Naive B cell (primary cell): ENCODE results near the gene MDFI. TPM values are rescaled to one million over a fixed set of nuclear protein-coding genes. Genes with fewer than 3 reads are reported as not detected.
A peak's percentile ranks its signal among the peaks of the same experiment; 100 is the strongest.

Experiments used
- ATAC-seq, 2 donors: fragments of 150-1000 bp; cut with Tn5 transposase; 2 replicates each; pipeline ENCODE4 v1.10.0; 2021; ENCODE audit warnings: low read depth in 2 of 2, mild to moderate bottlenecking in 2 of 2, moderate library complexity in 2 of 2
- DNase-seq: peaks from one replicate; pipeline ENCODE4 v3.0.0; 2022
- H3K27ac Mint-ChIP-seq, 6 donors: one replicate each; pipeline ENCODE4 v1.8.0; 2020 to 2022; ENCODE audit warnings: mild to moderate bottlenecking in 6 of 6, mixed read lengths in 6 of 6, moderate library complexity in 5 of 6, inconsistent platforms in 2 of 6
- H3K27me3 Mint-ChIP-seq, 3 donors: one replicate each; pipeline ENCODE4 v1.8.0; 2021 to 2022; ENCODE audit warnings: mixed read lengths in 3 of 3, mild to moderate bottlenecking in 1 of 3
- H3K36me3 Mint-ChIP-seq, 2 donors: one replicate each; pipeline ENCODE4 v1.8.0; 2020 to 2022; ENCODE audit warnings: mixed read lengths in 2 of 2, inconsistent platforms in 1 of 2, mild to moderate bottlenecking in 1 of 2
- H3K4me1 Mint-ChIP-seq, 3 donors: one replicate each; pipeline ENCODE4 v1.8.0; 2020 to 2022; ENCODE audit warnings: mixed read lengths in 3 of 3, inconsistent platforms in 1 of 3, mild to moderate bottlenecking in 1 of 3, moderate library complexity in 1 of 3
- H3K4me3 Mint-ChIP-seq, 8 donors: one replicate each; pipeline ENCODE4 v1.8.0; 2020 to 2022; ENCODE audit warnings: mild to moderate bottlenecking in 8 of 8, mixed read lengths in 8 of 8, moderate library complexity in 8 of 8, inconsistent platforms in 2 of 8
- H3K9me3 Mint-ChIP-seq, 7 donors: one replicate each; pipeline ENCODE4 v1.8.0; 2020 to 2022; ENCODE audit warnings: mixed read lengths in 7 of 7, mild to moderate bottlenecking in 5 of 7, inconsistent platforms in 2 of 7, moderate library complexity in 1 of 7
- polyA plus RNA-seq, 6 donors: library from polyadenylated mRNA; unstranded; fragments of 300-500 nt; fragmentation: Illumina TruSeq; gene quantifications; one replicate each; pipeline ENCODE4 v1.2.3, GENCODE V29; 2021; ENCODE audit warnings: low read depth in 6 of 6

Gene MDFI
- polyA plus RNA-seq, 6 donors from 2014 or later, result not detected

DNA sequence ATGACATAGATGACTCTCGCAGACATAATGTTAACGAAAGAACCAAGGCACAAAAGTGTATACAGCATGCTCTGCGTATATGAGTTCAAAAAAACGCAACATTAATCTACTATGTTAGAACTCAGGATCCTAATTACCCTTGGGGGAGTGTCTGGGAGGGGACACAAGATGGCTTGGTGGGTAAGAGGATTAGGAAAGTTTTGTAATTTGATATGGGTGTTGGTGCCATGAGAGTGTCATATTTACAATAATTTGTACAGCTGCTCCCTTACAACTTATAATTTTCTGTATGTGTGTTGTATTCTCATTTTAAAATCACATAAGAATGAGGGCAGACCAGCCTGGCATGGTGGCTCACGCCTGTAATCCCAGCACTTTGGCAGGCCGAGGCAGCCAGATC, 58.5 kb downstream of the MDFI start:
- Mint-ChIP-seq H3K27ac (peak overlapping the region in 2 of 6 donors; percentile 7 to 83), H3K36me3 (peaks cover 0 to 4% of the 10 kb centered on the region in 2 donors), H3K4me3 (no peak overlapping the region), H3K4me1 (peaks cover 54 to 80% (median 80%) of the 10 kb centered on the region in 3 donors), H3K27me3 (no peaks in the 10 kb centered on the region), H3K9me3 (no peaks in the 10 kb centered on the region)
- no peak for ATAC-seq
- no peak for DNase-seq

DNA sequence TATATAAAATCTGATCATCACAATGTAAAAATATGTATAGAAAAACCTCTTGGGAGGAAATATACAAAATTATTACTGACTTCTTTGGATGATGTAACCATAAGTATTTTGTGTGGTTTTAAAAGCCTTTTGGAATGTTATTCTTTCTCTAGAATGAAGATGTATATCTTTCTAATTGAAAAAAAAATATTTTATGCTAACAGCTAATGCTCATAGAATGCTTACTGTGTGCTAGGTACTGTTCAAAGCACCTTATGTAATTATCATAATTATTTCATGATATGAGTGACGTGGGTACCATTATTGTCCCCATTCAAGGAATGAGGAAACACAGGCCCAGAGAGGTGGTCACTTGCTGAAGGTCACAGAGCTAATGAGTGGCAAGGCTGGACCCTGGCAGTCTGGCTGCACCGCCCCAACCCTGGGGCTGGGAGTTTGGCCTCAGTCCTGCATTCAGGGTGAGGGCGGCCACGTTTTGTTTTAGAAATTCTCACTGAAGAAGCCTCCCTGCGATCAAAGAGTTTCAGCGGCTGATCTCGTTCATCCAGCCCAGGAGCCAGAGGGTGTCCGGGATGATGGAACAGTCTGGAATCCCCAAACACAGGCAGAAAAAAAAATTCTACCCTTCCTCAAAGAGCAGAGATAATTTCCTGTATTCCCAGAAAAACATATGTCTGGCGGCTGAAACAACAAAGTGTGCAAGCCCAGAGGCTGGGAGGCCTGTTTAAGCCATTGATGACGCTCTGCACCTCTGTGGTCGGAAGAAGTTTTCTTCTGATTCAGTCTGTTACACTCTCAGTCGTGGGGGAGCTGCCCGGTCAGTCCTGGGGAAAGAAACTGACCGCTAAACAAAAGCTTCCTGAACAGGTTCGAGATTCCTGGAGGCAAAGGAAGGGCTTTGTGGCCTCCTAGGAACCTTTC, 59.9 kb downstream of the MDFI start:
- Mint-ChIP-seq H3K4me1 (peaks cover 49 to 82% (median 81%) of the 10 kb centered on the region in 3 donors), H3K27me3 (no peaks in the 10 kb centered on the region), H3K36me3 (no peaks in the 10 kb centered on the region), H3K27ac (peak overlapping the region in 5 of 6 donors; percentile 33 to 97 (median 68)), H3K4me3 (peak overlapping the region in 2 of 8 donors; percentile 16 to 42), H3K9me3 (no peaks in the 10 kb centered on the region)
- DNase-seq (no peak), ATAC-seq (no peak)

DNA sequence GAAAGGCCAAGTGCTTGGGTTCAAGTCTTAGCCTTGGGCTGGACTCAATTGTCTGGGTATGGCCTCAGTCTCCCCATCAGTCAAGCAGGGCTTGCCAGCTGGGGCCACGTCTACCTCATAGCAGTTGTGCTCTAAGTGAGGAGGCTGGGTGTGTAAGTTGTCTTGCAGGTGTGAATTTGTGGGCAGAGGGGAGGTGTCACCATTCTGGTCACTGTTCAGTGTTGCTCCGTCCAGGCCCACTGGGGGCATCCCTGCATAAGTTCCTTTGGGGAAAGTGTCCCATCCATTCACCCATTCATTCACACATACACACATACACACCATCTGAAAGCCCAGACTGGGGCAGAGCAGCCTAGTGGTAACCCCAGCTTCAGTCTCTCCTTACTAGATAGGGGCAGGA, 60.8 kb downstream of the MDFI start:
- peaks cover 52 to 83% (median 82%) of the 10 kb centered on the region in 3 donors for H3K4me1 Mint-ChIP-seq
- no peaks in the 10 kb centered on the region for H3K9me3 Mint-ChIP-seq
- H3K27ac Mint-ChIP-seq, result peak overlapping the region in 4 of 6 donors; percentile 25 to 97 (median 88)
- no peak for DNase-seq
- no peak for ATAC-seq
- H3K4me3 Mint-ChIP-seq, result peak overlapping the region in 1 of 8 donors; percentile 44
- no peaks in the 10 kb centered on the region for H3K27me3 Mint-ChIP-seq
- no peaks in the 10 kb centered on the region for H3K36me3 Mint-ChIP-seq

DNA sequence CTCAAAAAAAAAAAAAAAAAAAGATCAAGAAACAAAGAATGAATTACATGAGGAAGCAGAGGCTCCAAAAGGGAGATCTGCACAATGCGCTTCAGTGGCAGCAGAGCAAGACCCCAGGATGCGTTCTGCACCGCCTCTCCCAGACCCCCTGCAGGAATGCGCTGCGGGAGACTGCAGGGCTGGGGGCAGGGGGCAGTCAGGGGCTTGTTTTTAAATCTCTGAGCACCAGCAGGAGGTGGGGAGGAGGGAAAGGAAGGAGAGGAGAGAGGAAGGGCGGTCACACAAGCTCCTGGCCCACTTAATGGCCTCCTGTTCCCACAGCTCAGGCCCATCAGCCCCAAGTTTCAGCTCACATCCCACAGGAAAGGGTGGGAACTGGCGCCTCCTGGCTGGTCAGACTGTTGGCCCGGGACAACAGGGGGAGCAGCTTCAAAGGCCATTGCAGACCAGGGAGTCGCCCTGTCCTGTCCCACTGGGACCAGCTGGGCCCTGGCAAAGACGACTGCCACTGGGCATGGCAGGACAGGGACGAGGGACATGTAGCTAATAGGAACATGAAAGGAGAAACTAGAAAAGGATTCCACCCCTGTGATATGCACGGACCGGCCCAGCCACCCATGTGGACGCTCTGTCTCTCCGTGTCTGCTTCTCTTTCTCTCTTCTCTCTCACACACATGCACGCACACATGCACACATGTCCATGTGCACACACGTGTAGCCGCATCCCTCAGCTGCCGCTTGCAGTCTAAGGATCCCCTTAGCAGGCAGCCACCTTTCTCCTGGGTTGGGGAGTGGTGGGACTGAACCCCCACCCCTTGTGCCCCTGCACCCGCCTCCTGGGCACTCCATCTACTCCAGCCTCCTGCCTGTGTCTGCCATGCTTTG, 62.4 kb downstream of the MDFI start:
- Mint-ChIP-seq H3K4me1 (peaks cover 57 to 86% (median 86%) of the 10 kb centered on the region in 3 donors), H3K9me3 (no peaks in the 10 kb centered on the region), H3K4me3 (peak overlapping the region; percentile 15 to 86 (median 34)), H3K27ac (peak overlapping the region; percentile 72 to 97 (median 92)), H3K27me3 (no peaks in the 10 kb centered on the region), H3K36me3 (no peaks in the 10 kb centered on the region)
- no peak for DNase-seq
- ATAC-seq, result peak in 1 of 2 donors; percentile 16

DNA sequence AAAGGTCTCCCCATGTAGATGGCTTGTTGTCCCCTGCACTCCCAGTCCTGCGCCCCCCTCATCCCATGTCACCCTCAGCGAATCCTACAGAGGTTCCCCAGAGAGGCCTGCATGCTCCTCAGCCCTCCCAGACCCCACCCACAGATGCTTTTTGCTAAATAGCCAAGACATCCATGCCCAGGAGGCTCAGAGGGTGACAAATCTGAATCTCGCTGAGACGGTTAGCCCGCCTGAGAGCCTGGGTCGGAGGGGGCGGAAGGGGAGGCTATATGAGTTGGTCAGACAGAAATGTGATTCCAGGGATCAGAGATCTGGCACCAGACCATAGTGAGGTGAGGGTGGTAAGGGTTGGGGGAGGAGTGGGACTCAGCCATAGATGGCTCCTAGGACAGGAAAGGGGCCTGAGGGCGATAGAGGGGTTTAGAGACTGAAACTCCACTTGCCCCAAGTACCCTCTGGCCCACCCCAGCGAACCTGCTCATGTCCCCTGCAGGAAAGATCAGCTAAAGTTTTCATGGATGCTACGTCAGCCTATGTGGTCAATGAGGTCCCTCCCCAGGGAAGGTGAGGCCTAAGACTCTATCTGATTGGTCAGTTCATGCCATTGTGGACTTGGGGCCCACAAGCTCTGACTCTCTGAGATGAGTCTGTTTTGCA, 63.9 kb downstream of the MDFI start:
- Mint-ChIP-seq H3K27me3 (no peaks in the 10 kb centered on the region), H3K9me3 (no peaks in the 10 kb centered on the region), H3K27ac (peak overlapping the region in 3 of 6 donors; percentile 78 to 97 (median 84)), H3K4me1 (peaks cover 69 to 91% (median 89%) of the 10 kb centered on the region in 3 donors), H3K36me3 (no peaks in the 10 kb centered on the region), H3K4me3 (peak overlapping the region in 1 of 8 donors; percentile 75)
- DNase-seq (no peak), ATAC-seq (no peak)

DNA sequence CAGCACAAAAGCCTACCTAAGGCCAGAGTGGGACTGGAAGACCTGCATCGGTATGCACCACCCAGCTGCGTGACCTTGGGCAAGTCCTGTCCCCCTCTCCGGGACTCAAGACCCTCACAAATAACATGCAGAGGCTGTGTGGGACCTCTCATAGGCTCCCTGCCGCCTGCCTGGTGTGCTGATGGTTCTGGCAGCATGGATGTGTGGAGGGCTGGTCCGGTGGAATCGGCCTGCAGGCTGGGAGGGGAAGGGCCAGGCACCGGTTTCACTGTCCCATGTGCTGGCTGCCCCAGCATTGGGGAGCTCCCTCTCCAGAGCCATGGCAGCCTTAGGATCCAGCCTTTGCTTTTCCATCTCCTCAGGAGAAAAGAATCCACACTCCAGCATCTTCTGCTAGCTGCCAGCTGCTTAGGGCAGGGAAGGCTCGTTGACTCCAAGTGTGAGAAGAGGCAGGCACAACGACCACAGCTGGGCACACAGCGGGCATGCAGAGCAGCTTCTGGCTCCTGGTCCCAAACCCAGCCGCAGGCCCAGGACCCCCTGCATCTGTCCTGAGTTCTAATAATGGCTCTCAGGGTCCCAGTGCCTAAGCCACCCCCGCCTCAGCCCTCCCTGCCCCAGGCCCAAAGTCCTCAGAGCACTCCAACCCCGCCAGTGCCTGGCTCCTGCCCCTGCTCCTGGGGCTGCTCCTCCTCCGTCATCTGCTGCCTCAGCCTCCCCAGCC, 64.7 kb downstream of the MDFI start:
- H3K4me1 Mint-ChIP-seq, result peaks cover 76 to 97% (median 96%) of the 10 kb centered on the region in 3 donors
- ATAC-seq (no peak), DNase-seq (no peak)
- no peaks in the 10 kb centered on the region for H3K27me3 Mint-ChIP-seq
- peak overlapping the region in 7 of 8 donors; percentile 28 to 95 (median 81) for H3K4me3 Mint-ChIP-seq
- H3K36me3 Mint-ChIP-seq, result no peaks in the 10 kb centered on the region
- H3K27ac Mint-ChIP-seq, result peak overlapping the region in 4 of 6 donors; percentile 32 to 97 (median 71)
- no peaks in the 10 kb centered on the region for H3K9me3 Mint-ChIP-seq

Other genes with a start within 250 kb of the MDFI start
- 1 to 10 TPM in 5 of 6 donors, under 1 TPM in 1; 0.55 to 4.7 (median 2.2) TPM for gene FOXP4, start 92.1 kb upstream of the MDFI start, polyA plus RNA-seq
- 100 to 1,000 TPM in 1 of 6 donors, 10 to 100 TPM in 5; 52.3 to 145 (median 72.6) TPM for gene TFEB, start 97.1 kb downstream of the MDFI start, polyA plus RNA-seq
- not detected for gene PGC, start 108.9 kb downstream of the MDFI start, polyA plus RNA-seq
- gene FRS3, start 141.4 kb downstream of the MDFI start, polyA plus RNA-seq, result 1 to 10 TPM in 5 of 6 donors, not detected in 1; 1.5 to 3.3 (median 1.8) TPM
- gene PRICKLE4, start 142.3 kb downstream of the MDFI start, polyA plus RNA-seq, result not detected
- 100 to 1,000 TPM; 366 to 456 (median 377) TPM for gene TOMM6, start 149.2 kb downstream of the MDFI start, polyA plus RNA-seq